Caco-2 (cell line): ENCODE data around the gene BNIP5. TPM values are rescaled to one million over a fixed set of nuclear protein-coding genes. Genes with fewer than 3 reads are reported as not detected.

Source experiments
- BruUV-seq: library from RNA; stranded (reverse); fragments of 400-500 nt; replicated peaks from 2 replicates; lab custom pipeline; 2021; lab: Mats Ljungman, UMichigan
- CTCF ChIA-PET: fragments of 300-600 bp; sonication (Branson Sonifier 250); formaldehyde crosslinking; loops from one replicate; lab custom pipeline; 2022; ENCODE audit warnings: antibody characterized with exemption; lab: Charles Lee
- POLR2A ChIA-PET: fragments of 300-600 bp; sonication (Branson Sonifier 250); formaldehyde crosslinking; loops from one replicate; lab custom pipeline; 2022; ENCODE audit warnings: antibody characterized with exemption; lab: Charles Lee
- DNase-seq, 2 experiments: peaks; one replicate each; pipeline versions ENCODE4 v3.0.0 to v3.0.0-alpha.2; 2020 to 2022
- H3K27me3 ChIP-seq: replicated peaks from 2 replicates; pipeline ENCODE4 v1.6.0; 2011; ENCODE audit warnings: low read length; ENCODE audit not compliant: control insufficient read depth, insufficient read depth
- H3K36me3 ChIP-seq: 2 replicates; pipeline ENCODE4 v1.5.1; 2011; ENCODE audit warnings: low read length; ENCODE audit not compliant: control insufficient read depth, insufficient read depth
- H3K4me1 ChIP-seq: fragments of 250-450 bp; sonication (Bioruptor Pico); 2 replicates; pipeline ENCODE4 v1.5.1; 2020; ENCODE audit warnings: mild to moderate bottlenecking
- H3K4me3 ChIP-seq: 2 replicates; pipeline ENCODE4 v1.5.1; 2011; ENCODE audit warnings: low read depth, mild to moderate bottlenecking, control low read depth, low read length
- H3K9me3 ChIP-seq: fragments of 250-450 bp; sonication (Bioruptor Pico); 2 replicates; pipeline ENCODE4 v1.5.1; 2020; ENCODE audit warnings: mild to moderate bottlenecking, moderate library complexity
- H3K27ac Mint-ChIP-seq: one replicate; pipeline ENCODE4 v1.8.0; 2022; ENCODE audit warnings: mixed read lengths; ENCODE audit not compliant: unreplicated experiment
- H3K27me3 Mint-ChIP-seq: one replicate; pipeline ENCODE4 v1.8.0; 2022; ENCODE audit warnings: mixed read lengths; ENCODE audit not compliant: insufficient read depth, unreplicated experiment
- H3K36me3 Mint-ChIP-seq: one replicate; pipeline ENCODE4 v1.8.0; 2022; ENCODE audit warnings: mild to moderate bottlenecking, mixed read lengths; ENCODE audit not compliant: insufficient read depth, unreplicated experiment
- H3K4me1 Mint-ChIP-seq: one replicate; pipeline ENCODE4 v1.8.0; 2022; ENCODE audit warnings: low read depth, mixed read lengths; ENCODE audit not compliant: unreplicated experiment
- H3K4me3 Mint-ChIP-seq: one replicate; pipeline ENCODE4 v1.8.0; 2022; ENCODE audit warnings: mild to moderate bottlenecking, moderate library complexity, mixed read lengths; ENCODE audit not compliant: unreplicated experiment
- H3K9me3 Mint-ChIP-seq: one replicate; pipeline ENCODE4 v1.8.0; 2022; ENCODE audit warnings: mixed read lengths; ENCODE audit not compliant: unreplicated experiment
- CTCF ChIP-seq, 2 experiments: fragments of 200-600 bp in 1 of 2; IDR thresholded peaks; 1 replicate in 1 of 2; 2 replicates in 1 of 2; pipeline versions ENCODE4 v1.5.1 to v1.8.0; 2011 to 2022; ENCODE audit warnings: antibody characterized with exemption in 1 of 2, control low read depth in 1 of 2, inconsistent platforms in 1 of 2, low read depth in 1 of 2, low read length in 1 of 2, mild to moderate bottlenecking in 1 of 2, moderate library complexity in 1 of 2; ENCODE audit not compliant: insufficient read depth in 1 of 2, severe bottlenecking in 1 of 2, unreplicated experiment in 1 of 2
- intact Hi-C: fragments of 100-400 bp; cut with micrococcal nuclease; formaldehyde crosslinking; loops from one replicate; pipeline ENCODE4 v1.10.0; 2022; ENCODE audit not compliant: unreplicated experiment
- total RNA-seq: library from RNA; stranded (reverse); gene quantifications from 2 replicates; pipeline ENCODE4 v1.2.3, GENCODE V29; 2022

The BNIP5 gene
- total RNA-seq, 1 experiment from 2014 or later, result 0.50 TPM

- ChIA-PET CTCF (interaction anchor here (1.1 to 1.9 kb wide), 2 partner anchors 24 to 34 kb away, joined by 3 to 15 read pairs; no protein-coding TSS in a partner anchor), POLR2A (no interaction called here)
- H3K27me3 ChIP-seq, result no peaks in the 10 kb centered on the region
- peaks cover 43% of the 10 kb centered on the region for H3K4me1 ChIP-seq
- no peak overlapping the region for H3K4me3 ChIP-seq
- no peaks in the 10 kb centered on the region for H3K27me3 Mint-ChIP-seq
- H3K36me3 Mint-ChIP-seq, result no peaks in the 10 kb centered on the region
- no peaks in the 10 kb centered on the region for H3K36me3 ChIP-seq
- H3K27ac Mint-ChIP-seq, result no peak overlapping the region
- no peaks in the 10 kb centered on the region for H3K9me3 ChIP-seq
- H3K9me3 Mint-ChIP-seq, result no peaks in the 10 kb centered on the region
- TF ChIP-seq CTCF (IDR thresholded peaks at IDR 0.05; ENCODE audit: insufficient read depth in 1 of 2, low read depth in 1 of 2, low read length in 1 of 2, severe bottlenecking in 1 of 2, unreplicated experiment in 1 of 2), result no peak
- intact Hi-C loops, result no loop called here
- H3K4me1 Mint-ChIP-seq, result peaks cover 21% of the 10 kb centered on the region
- no peak for DNase-seq
- peak overlapping the region; percentile 74 for H3K4me3 Mint-ChIP-seq
- BruUV-seq, result TSS peak; percentile 67
These were observed 429 bp downstream of the BNIP5 start for GRCh38 chr6:36336208-36336710.

GRCh38 chr6:36335465-36336207 is 1.1 kb downstream of the BNIP5 start:
- POLR2A ChIA-PET, result interaction anchor here (1.1 kb wide), 1 partner anchor 15 kb away, joined by 3 read pairs; no protein-coding TSS in a partner anchor
- Histone ChIP-seq H3K36me3 (no peaks in the 10 kb centered on the region), H3K4me1 (peaks cover 37% of the 10 kb centered on the region), H3K9me3 (no peaks in the 10 kb centered on the region), H3K4me3 (peak overlapping the region; percentile 9), H3K27me3 (no peaks in the 10 kb centered on the region)
- H3K36me3 Mint-ChIP-seq, result no peaks in the 10 kb centered on the region
- TF ChIP-seq CTCF (IDR thresholded peaks at IDR 0.05; ENCODE audit: insufficient read depth in 1 of 2, low read depth in 1 of 2, low read length in 1 of 2, severe bottlenecking in 1 of 2, unreplicated experiment in 1 of 2), result no peak
- CTCF ChIA-PET, result interaction anchor here (0.6 to 1.9 kb wide), 4 partner anchors 7 to 735 kb away, joined by 3 to 15 read pairs (median 6); no protein-coding TSS in a partner anchor
- H3K4me1 Mint-ChIP-seq, result peaks cover 21% of the 10 kb centered on the region
- intact Hi-C loops, result no loop called here
- peak overlapping the region; percentile 74 for H3K4me3 Mint-ChIP-seq
- H3K27me3 Mint-ChIP-seq, result no peaks in the 10 kb centered on the region
- no peak for DNase-seq
- H3K27ac Mint-ChIP-seq, result peak overlapping the region; percentile 82
- BruUV-seq, result TSS peak; percentile 68
- no peaks in the 10 kb centered on the region for H3K9me3 Mint-ChIP-seq

GRCh38 chr6:36334832-36335459 is 1.7 kb downstream of the BNIP5 start:
- H3K27me3 ChIP-seq, result no peaks in the 10 kb centered on the region

More at GRCh38 chr6:36334832-36335459, 1.7 kb downstream of the BNIP5 start:
- Mint-ChIP-seq H3K4me1 (peaks cover 21% of the 10 kb centered on the region), H3K27me3 (no peaks in the 10 kb centered on the region), H3K36me3 (no peaks in the 10 kb centered on the region), H3K4me3 (peak overlapping the region; percentile 74), H3K27ac (peak overlapping the region; percentile 82), H3K9me3 (no peaks in the 10 kb centered on the region)
- Histone ChIP-seq H3K4me1 (peaks cover 31% of the 10 kb centered on the region), H3K4me3 (peak overlapping the region; percentile 9; the same call in 1 of the 2 replicates), H3K36me3 (no peaks in the 10 kb centered on the region), H3K9me3 (no peaks in the 10 kb centered on the region)
- DNase-seq, result peak; percentile 64 to 76
- no peak for TF ChIP-seq CTCF (IDR thresholded peaks at IDR 0.05; ENCODE audit: insufficient read depth in 1 of 2, low read depth in 1 of 2, low read length in 1 of 2, severe bottlenecking in 1 of 2, unreplicated experiment in 1 of 2)
- ChIA-PET CTCF (interaction anchor here (0.6 to 1.9 kb wide), 7 partner anchors 8 to 734 kb away, joined by 3 to 15 read pairs (median 5); no protein-coding TSS in a partner anchor), POLR2A (interaction anchor here (0.6 to 1.1 kb wide), 3 partner anchors 14 to 26 kb away, joined by 3 read pairs; no protein-coding TSS in a partner anchor)
- BruUV-seq, result no TSS peak
- intact Hi-C loops, result no loop called here
